Activated naive CD4-positive, alpha-beta T cell treated with anti-CD3 and anti-CD28 coated beads for 36 hours (primary cell): ENCODE results near the gene TRPM2. TPM values are rescaled to one million over a fixed set of nuclear protein-coding genes. Genes with fewer than 3 reads are reported as not detected.
"Not testable (repeated sequence)": the region's sequence is repeated elsewhere in the genome, so short reads cannot be mapped to it uniquely, and the experiment has no call there.

Experiments used
- CTCF ChIA-PET: fragments of 350-600 bp; sonication (Branson Sonifier 250); formaldehyde crosslinking; loops from one replicate; lab custom pipeline; 2021; ENCODE audit warnings: antibody characterized with exemption; lab: Charles Lee
- DNase-seq: peaks from one replicate; pipeline ENCODE4 v3.0.0-alpha.2; 2020
- H3K27ac Mint-ChIP-seq: one replicate; pipeline ENCODE4 v1.8.0; 2021; ENCODE audit warnings: mild to moderate bottlenecking, mixed read lengths
- H3K27me3 Mint-ChIP-seq: one replicate; pipeline ENCODE4 v1.8.0; 2021; ENCODE audit warnings: low read depth, mixed read lengths
- H3K36me3 Mint-ChIP-seq: one replicate; pipeline ENCODE4 v1.8.0; 2021; ENCODE audit warnings: low read depth, mixed read lengths
- H3K4me1 Mint-ChIP-seq: one replicate; pipeline ENCODE4 v1.8.0; 2021; ENCODE audit warnings: low read depth, mixed read lengths
- H3K4me3 Mint-ChIP-seq: one replicate; pipeline ENCODE4 v1.8.0; 2021; ENCODE audit warnings: mild to moderate bottlenecking, moderate library complexity, mixed read lengths
- H3K9me3 Mint-ChIP-seq: one replicate; pipeline ENCODE4 v1.8.0; 2021; ENCODE audit warnings: mixed read lengths
- intact Hi-C: fragments of 100-400 bp; cut with micrococcal nuclease; formaldehyde crosslinking; loops from one replicate; pipeline ENCODE4 v1.15.1; 2023
- total RNA-seq, 2 experiments: library from RNA; stranded (reverse); gene quantifications; one replicate each; pipeline ENCODE4 v1.2.3, GENCODE V29; 2021

Gene TRPM2
- total RNA-seq, 2 experiments from 2014 or later, result 2.5 to 3.5 TPM

DNA sequence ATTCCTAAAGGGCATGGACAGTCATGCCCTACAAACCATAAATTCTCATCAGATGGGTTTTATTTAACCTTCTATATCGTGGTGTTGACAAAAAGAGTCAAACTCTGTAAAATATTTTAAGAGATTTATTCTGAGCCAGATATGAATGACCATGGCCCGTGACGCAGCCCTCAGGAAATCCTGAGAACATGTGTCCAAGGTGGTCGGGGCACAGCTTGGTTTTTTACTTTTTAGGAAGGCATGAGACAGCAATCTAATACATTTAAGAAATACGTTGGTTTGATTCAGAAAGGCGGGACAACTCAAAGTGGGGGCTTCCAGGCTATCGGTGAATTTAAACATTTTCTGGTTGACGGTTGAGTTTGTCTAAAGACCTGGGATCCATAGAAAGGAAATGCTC is 10.4 kb upstream of the TRPM2 start:
- H3K27ac Mint-ChIP-seq, H3K9me3 Mint-ChIP-seq, DNase-seq, intact Hi-C loops, CTCF ChIA-PET, H3K4me3 Mint-ChIP-seq, H3K36me3 Mint-ChIP-seq, H3K27me3 Mint-ChIP-seq: not testable (repeated sequence)
- peaks cover 14% of the 10 kb centered on the region for H3K4me1 Mint-ChIP-seq

DNA sequence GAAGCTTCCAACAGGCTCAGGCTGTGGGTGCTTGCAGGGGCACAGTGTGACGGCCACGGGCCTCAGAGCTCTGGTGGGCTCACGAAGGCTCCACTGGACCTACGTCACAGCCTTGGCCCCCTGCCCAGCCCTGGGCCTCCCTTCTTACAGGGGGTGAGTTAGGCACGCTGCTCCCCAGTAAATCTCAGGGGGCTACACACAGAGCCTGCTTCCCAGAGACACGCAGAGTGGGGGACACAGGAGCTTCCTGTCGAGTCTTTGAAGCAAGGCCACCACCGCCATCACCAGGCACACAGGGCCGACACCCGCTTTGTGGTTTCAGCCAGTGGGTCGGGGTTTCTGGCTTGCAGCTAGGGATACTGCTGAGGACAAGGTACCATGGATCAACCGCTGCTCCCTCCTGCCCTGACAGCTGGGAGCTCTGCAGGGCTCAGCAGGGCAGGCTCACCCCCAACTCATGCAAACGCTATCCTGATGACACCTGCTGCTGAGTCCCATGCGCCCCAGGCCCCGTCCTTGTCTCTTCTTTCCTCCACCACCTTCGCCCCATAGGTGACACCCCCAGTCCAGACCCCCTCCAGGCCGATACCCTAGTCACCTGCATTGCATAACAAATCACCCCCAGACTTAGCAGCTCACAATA is 8.8 kb upstream of the TRPM2 start:
- Mint-ChIP-seq H3K4me3 (no peak overlapping the region), H3K36me3 (no peaks in the 10 kb centered on the region), H3K9me3 (no peaks in the 10 kb centered on the region), H3K4me1 (peaks cover 12% of the 10 kb centered on the region), H3K27ac (no peak overlapping the region), H3K27me3 (no peaks in the 10 kb centered on the region)
- intact Hi-C loops, result no loop called here
- CTCF ChIA-PET, result no interaction called here
- no peak for DNase-seq

DNA sequence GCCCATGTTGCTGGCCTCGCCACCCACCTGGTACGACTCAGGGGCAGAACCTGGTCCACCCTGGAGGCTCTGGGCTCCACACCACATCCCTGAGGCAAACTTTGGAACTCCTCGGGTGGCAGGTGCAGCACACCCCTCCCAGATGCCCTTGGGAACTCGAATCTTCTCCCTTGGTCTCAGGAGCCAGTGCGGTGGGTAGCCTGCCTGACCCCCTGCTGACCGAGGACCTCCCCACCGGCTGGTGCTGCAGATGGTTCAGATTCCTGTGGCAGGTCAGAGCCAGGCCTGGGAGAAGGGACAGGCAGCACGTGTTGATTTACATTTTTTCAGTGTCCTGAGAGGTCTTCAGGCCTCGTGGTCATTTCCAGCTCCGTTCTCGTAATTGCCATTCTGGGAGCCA is 7.9 kb upstream of the TRPM2 start:
- Mint-ChIP-seq H3K4me1 (peaks cover 4% of the 10 kb centered on the region), H3K27ac (no peak overlapping the region), H3K27me3 (no peaks in the 10 kb centered on the region), H3K36me3 (no peaks in the 10 kb centered on the region), H3K4me3 (no peak overlapping the region), H3K9me3 (no peaks in the 10 kb centered on the region)
- DNase-seq, result no peak
- intact Hi-C loops, result no loop called here
- CTCF ChIA-PET, result no interaction called here

DNA sequence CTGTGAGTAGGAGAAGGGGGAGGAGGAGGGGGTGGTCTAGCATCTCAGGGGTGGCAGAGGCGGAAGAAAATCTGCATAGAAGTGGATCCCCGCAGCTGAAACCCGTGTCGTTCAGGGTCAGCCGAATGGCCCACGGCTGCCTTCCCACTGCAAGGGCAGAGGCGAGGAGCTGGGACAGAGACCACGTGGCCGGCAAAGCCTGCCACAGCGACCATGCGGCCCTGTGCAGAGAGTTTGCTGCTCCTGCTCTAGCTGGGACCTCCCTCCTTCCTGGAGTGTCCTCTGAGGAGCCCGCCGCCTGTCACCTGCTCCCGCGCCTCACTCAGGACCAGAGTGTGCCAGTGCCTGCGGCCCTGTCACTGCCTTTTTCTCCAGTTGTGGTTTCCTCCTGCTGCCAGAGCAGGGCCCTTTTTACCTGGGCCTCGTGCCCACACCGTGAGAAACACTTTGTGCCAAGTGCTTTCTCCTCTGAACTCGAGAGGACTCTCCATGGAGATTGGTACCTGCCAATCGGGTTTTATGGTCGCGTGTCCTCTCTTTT is 5.4 kb upstream of the TRPM2 start:
- CTCF ChIA-PET, result no interaction called here
- no peak overlapping the region for H3K4me3 Mint-ChIP-seq
- H3K9me3 Mint-ChIP-seq, result no peaks in the 10 kb centered on the region
- H3K4me1 Mint-ChIP-seq, result peaks cover 10% of the 10 kb centered on the region
- intact Hi-C loops, result no loop called here
- H3K27me3 Mint-ChIP-seq, result peaks cover 4% of the 10 kb centered on the region
- no peak overlapping the region for H3K27ac Mint-ChIP-seq
- no peak for DNase-seq
- H3K36me3 Mint-ChIP-seq, result no peaks in the 10 kb centered on the region

DNA sequence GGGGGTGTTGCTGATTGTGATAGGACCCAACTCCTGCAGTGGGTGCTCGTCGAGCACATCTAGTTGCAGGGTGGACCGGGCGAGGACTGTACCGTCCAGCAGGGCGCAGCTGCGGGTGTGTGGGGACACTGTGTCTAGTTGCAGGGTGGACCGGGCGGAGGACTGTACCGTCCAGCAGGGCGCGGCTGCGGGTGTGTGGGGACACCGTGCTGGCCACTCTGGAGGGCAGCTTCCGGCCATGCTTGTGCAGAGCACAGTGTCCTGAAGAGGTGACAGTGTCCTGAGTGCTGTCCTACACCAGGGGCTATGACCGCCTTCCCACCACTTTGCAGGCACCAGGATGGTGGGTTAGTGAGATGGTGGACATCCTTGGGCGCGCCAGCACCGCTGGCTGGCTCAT is 4.6 kb upstream of the TRPM2 start:
- Mint-ChIP-seq H3K27ac (no peak overlapping the region), H3K36me3 (no peaks in the 10 kb centered on the region), H3K9me3 (no peaks in the 10 kb centered on the region), H3K27me3 (peaks cover 4% of the 10 kb centered on the region), H3K4me1 (peaks cover 19% of the 10 kb centered on the region), H3K4me3 (no peak overlapping the region)
- intact Hi-C loops, result no loop called here
- CTCF ChIA-PET, result no interaction called here
- DNase-seq, result no peak

DNA sequence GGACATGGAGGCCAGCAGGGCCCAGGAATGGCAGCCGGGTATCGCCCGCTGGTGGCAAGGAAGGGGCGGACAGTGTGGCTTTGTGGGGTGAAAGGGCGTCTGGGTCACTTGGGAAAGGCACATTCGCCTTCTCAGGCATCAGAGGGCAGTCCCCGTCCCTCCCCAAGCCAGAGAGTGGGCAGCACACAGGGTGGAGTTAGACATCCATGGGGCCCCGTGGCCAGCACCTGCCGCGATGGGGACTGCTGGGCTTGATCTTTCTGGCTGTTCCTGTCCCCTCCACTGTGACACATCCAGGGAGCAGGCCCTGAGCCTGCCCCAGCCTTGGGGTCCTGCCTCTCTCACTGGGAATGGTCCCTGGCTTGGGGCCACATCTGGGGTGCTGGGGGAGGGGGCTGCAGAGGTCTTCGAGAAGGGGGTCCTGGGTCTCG is 4.0 kb upstream of the TRPM2 start:
- Mint-ChIP-seq H3K9me3 (no peaks in the 10 kb centered on the region), H3K4me3 (no peak overlapping the region), H3K27me3 (peaks cover 4% of the 10 kb centered on the region), H3K4me1 (peaks cover 25% of the 10 kb centered on the region), H3K27ac (no peak overlapping the region), H3K36me3 (no peaks in the 10 kb centered on the region)
- intact Hi-C loops, result no loop called here
- DNase-seq, result no peak
- CTCF ChIA-PET, result no interaction called here

DNA sequence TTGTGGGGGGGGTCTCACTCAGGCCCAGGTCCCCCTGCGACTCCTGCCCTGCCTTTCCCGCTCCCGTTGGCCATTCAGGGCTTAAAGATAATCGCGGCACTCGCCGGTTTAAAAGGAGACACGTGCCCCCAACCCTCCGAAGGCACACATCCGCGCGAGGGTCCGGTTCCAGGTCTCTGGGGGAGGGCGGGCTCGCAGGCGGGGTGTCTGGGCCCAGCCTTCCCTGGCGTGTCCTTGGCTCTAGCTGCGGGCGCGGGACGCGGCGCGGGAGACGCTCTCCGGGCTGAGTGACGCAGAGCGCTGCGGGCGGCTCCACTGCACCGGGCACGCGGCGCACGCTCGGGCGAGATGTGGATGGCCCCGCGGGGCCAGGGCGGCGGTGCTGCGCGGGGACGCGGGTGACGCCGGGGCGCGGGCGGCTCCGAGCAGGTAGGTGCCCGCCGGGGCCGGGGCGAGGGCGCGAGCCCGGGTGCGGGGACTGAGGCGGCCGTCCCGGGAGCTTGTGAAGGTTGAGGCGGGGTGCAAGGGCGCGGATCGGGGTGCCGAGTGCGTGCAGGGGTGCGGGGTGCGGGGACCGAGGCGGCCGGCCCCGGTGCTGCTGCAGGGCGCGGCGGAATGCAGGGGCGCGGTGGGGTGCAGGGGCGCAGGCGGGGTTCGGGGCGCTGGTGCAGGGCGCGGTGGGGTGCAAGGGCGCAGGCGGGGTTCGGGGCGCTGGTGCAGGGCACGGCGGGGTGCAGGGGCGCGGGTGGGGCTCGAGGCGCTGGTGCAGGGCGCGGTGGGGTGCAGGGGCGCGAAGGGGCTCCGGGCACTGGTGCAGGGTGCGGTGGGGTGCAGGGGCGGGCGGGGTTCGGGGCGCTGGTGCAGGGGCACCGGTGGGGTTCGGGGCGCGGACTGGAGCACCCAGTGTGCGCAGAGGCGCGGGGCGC is 3.3 kb upstream of the TRPM2 start:
- Mint-ChIP-seq H3K9me3 (no peaks in the 10 kb centered on the region), H3K27ac (no peak overlapping the region), H3K36me3 (no peaks in the 10 kb centered on the region), H3K4me1 (peaks cover 32% of the 10 kb centered on the region), H3K4me3 (no peak overlapping the region), H3K27me3 (peaks cover 4% of the 10 kb centered on the region)
- CTCF ChIA-PET, result no interaction called here
- DNase-seq, result no peak
- intact Hi-C loops, result loop anchor here (10.0 kb wide), 1 partner anchor 575 kb away; the partner anchor contains the start of gene ITGB2

DNA sequence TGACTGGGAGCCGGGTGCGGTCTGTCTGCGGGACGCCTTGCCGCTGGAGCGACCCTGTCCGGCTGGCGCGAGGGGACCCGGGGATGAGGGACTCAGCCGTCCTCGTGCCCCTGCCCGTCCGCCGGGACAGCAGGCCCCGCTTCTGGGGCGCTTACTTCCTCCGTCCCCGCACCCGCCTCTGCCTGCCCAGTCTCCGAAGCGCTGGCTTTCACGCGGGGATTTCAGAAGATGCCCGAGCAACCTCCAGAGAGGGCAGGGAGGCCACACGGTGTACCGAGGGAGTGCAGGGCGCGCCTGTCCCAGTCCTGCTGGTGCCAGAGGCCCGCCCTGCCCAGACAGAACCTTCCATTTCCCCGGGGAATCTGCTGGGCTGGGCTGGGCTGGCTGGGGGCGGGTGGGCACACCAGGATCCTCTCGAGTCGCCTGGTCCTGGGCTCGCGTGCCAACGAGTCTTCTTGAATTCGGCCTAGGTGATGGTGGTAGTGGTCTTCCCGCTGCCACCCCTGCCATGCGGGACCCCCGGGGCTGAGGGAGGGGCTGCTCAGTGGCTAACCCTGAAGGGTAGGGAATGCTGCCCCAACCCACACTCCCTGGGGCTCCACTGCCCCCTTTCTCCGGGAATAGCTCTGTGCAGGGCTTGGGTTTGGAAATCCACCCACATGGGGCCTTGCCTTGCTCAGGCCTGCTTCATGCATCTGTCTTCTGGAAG is 2.5 kb upstream of the TRPM2 start:
- intact Hi-C loops, result loop anchor here (10.0 kb wide), 1 partner anchor 574 kb away; the partner anchor contains the start of gene ITGB2
- Mint-ChIP-seq H3K4me3 (no peak overlapping the region), H3K4me1 (peaks cover 38% of the 10 kb centered on the region), H3K36me3 (no peaks in the 10 kb centered on the region), H3K27me3 (peaks cover 4% of the 10 kb centered on the region), H3K27ac (no peak overlapping the region), H3K9me3 (no peaks in the 10 kb centered on the region)
- no peak for DNase-seq
- CTCF ChIA-PET, result interaction anchor here (0.8 kb wide), 1 partner anchor 90 kb away, joined by 3 read pairs; no protein-coding TSS in a partner anchor

DNA sequence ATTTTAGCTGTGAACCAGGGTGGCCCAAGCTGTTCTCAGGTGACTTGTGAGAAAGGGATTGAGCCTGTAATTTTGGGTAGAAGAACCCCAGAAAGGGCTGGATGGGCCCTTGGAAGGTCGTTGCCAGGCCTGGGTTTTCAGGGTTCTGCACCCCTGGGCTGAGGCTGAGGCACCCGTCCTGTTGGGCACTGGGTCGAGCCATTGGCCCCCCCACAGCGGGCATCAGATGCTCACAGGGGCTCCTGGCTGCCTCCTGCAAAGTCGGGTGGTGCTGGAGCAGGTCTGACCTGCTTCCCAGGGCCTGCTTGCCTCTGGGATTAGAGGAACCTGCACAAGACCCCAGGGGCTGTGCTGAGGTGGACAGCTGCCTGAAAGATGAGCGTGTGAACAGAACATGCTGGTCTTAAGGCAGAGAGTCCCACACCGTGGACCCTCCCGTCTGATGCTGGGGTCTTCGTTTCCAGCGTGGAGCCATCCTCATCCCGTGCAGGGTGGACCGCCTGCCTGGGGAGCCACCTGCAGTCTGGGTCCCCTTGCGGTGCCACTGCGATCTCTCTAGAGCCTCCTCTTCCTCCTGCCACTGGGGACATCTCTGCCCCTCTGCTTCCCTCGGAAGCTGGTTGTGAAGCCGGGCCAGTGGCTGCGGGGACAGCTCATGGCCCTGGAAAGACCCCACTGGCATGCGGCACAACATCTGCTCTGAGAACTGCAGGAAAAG is 1.7 kb upstream of the TRPM2 start:
- DNase-seq, result no peak
- H3K27ac Mint-ChIP-seq, result no peak overlapping the region

DNA sequence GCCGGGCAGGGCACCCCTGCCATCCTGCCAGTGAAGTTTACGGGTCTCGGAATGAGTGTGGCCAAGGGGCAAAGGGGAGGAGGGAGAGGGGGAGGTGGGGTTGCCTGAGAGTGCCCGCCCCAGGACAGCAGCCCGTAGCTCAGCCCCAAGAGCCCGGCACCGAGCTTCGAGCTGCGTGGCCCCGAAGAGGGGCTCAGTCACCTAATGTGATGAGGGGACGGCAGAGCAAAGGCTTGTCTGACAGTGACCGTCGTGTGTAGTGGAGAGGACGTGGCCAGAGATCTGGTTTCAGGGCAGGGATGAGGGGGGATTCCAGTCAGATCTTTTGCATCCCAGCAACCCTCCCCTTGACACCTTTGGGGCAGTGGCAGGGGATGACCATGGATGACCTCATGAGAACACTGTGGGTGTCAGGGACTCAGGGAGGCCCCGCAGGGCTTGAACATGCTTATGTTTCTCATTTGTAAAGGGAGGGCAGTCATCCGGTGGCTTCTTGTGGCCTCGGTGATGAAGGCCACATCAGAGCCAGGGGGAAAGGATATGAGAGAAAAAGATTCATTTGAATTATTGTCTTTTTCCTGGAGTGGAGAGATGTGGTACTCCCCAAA is 1.1 kb upstream of the TRPM2 start:
- no peaks in the 10 kb centered on the region for H3K36me3 Mint-ChIP-seq
- H3K4me1 Mint-ChIP-seq, result peaks cover 49% of the 10 kb centered on the region
- H3K27ac Mint-ChIP-seq, result no peak overlapping the region
- no peak overlapping the region for H3K4me3 Mint-ChIP-seq
- no peaks in the 10 kb centered on the region for H3K9me3 Mint-ChIP-seq
- intact Hi-C loops, result loop anchor here (10.0 kb wide), 1 partner anchor 572 kb away; the partner anchor contains the start of gene ITGB2
- H3K27me3 Mint-ChIP-seq, result peaks cover 4% of the 10 kb centered on the region
- CTCF ChIA-PET, result interaction anchor here (1.4 kb wide), 1 partner anchor 54 kb away, joined by 4 read pairs; no protein-coding TSS in a partner anchor
- DNase-seq, result peak; percentile 32

More for the DNA sequence above, 1.7 kb upstream of the TRPM2 start:
- intact Hi-C loops, result loop anchor here (10.0 kb wide), 1 partner anchor 573 kb away; the partner anchor contains the start of gene ITGB2
- Mint-ChIP-seq H3K4me3 (no peak overlapping the region), H3K9me3 (no peaks in the 10 kb centered on the region), H3K27me3 (peaks cover 4% of the 10 kb centered on the region), H3K36me3 (no peaks in the 10 kb centered on the region), H3K4me1 (peaks cover 45% of the 10 kb centered on the region)
- CTCF ChIA-PET, result interaction anchor here (0.8 kb wide), 1 partner anchor 90 kb away, joined by 3 read pairs; no protein-coding TSS in a partner anchor

DNA sequence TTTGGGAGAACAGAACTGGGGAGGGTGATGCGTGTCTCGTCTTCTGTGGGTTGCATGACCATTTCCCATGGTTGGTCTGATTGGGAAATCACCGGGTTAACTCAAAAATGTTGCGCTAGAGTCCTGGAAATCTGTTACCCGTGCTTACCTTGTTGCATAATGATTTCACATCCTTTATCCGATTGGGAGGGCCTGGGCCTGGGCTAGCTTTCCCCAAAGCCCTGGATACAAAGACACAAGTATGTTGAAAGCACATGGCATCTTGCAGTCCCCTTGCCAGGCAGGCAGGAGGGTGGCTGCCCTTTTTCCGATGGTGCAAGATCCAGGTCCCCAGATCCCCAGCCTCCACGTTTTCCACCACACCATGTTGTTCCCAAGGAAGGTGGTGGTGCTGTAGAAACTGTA is 582 bp downstream of the TRPM2 start:
- no peak for DNase-seq
- CTCF ChIA-PET, result interaction anchor here (0.6 kb wide), 1 partner anchor 1390 kb away, joined by 4 read pairs; no protein-coding TSS in a partner anchor
- Mint-ChIP-seq H3K9me3 (no peaks in the 10 kb centered on the region), H3K36me3 (no peaks in the 10 kb centered on the region), H3K27ac (no peak overlapping the region), H3K4me1 (peaks cover 46% of the 10 kb centered on the region), H3K4me3 (peak overlapping the region; percentile 40), H3K27me3 (peaks cover 4% of the 10 kb centered on the region)
- intact Hi-C loops, result loop anchor here (10.0 kb wide), 1 partner anchor 571 kb away; the partner anchor contains the start of gene ITGB2
